ENCODE results near the gene CAT. TPM values are rescaled to one million over a fixed set of nuclear protein-coding genes. Genes with fewer than 3 reads are reported as not detected.

CAT gene
- polyA plus RNA-seq, 3 donors, result 122 to 432 (median 429) TPM

DNA sequence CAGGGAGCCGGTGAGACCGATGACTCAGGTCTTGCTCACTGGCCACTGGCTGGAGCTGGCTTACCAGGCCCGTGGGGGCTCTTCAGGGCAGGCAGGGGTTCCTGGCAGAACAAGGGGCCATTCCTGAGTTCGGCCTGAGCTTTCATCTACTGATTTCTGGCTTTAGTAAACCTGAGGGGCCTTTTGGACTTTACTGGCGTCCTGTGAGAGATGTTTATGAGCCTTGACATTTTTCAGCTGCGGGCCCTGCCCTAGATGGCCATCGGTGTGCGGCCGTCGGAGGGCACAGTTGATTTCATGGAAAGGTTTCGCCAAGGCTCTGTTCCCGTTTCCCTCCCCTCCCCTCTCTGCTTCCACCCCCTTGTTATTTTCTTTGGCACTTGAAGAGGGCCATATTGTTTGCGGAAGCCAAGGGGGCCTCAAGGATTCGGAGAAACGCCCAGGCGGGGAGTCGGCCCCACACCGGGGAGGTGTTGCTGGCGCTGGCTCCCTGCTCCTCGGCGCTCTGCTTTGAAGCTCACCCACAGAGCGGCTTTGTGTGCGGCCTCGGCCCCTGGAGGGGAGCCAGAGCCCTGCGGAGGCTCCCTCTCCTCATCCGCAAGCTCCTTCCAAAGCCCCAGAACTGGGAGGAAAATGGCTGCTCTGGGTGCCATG, 57.1 kb downstream of the CAT start:
- no peak overlapping the region for H3K4me2 ChIP-seq (replicated peaks; ENCODE audit: extremely low read depth, low read length, poor library complexity, severe bottlenecking)
- H3K79me2 ChIP-seq (ENCODE audit: insufficient read depth, low read length), result no peaks in the 10 kb centered on the region
- TF ChIP-seq, protein P1, sequence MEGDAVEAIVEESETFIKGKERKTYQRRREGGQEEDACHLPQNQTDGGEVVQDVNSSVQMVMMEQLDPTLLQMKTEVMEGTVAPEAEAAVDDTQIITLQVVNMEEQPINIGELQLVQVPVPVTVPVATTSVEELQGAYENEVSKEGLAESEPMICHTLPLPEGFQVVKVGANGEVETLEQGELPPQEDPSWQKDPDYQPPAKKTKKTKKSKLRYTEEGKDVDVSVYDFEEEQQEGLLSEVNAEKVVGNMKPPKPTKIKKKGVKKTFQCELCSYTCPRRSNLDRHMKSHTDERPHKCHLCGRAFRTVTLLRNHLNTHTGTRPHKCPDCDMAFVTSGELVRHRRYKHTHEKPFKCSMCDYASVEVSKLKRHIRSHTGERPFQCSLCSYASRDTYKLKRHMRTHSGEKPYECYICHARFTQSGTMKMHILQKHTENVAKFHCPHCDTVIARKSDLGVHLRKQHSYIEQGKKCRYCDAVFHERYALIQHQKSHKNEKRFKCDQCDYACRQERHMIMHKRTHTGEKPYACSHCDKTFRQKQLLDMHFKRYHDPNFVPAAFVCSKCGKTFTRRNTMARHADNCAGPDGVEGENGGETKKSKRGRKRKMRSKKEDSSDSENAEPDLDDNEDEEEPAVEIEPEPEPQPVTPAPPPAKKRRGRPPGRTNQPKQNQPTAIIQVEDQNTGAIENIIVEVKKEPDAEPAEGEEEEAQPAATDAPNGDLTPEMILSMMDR (IDR thresholded peaks at IDR 0.05), result no peak
- H3K27ac Mint-ChIP-seq, result no peak overlapping the region
- peaks cover 0 to 1% (median 1%) of the 10 kb centered on the region in 3 donors for H3K27me3 Mint-ChIP-seq (ENCODE audit: low read depth in 3 of 3)
- WGBS (ENCODE audit: insufficient coverage), result 97% methylated on average over 19 of the region's 26 CpGs
- no peaks in the 10 kb centered on the region for H3K36me3 Mint-ChIP-seq
- intact Hi-C loops (cut with micrococcal nuclease), result loop anchor here in 1 of 2 donors (10.0 kb wide), 1 partner anchor 321 kb away; no protein-coding TSS in a partner anchor
- H3K4me1 Mint-ChIP-seq, result peaks cover 5% of the 10 kb centered on the region
- DNase-seq, result no peak
- H3K9ac ChIP-seq (ENCODE audit: insufficient read depth, low read length, poor library complexity, severe bottlenecking), result no peak overlapping the region
- H3K27ac ChIP-seq (ENCODE audit: low read depth in 1 of 2, low read length in 2 of 2), result no peak overlapping the region
- no peaks in the 10 kb centered on the region for H3K27me3 ChIP-seq (ENCODE audit: control insufficient read depth in 2 of 2, insufficient read depth in 2 of 2, low read length in 2 of 2)
- no peaks in the 10 kb centered on the region for H3K9me3 ChIP-seq (replicated peaks in 1 of 2; ENCODE audit: control insufficient read depth in 1 of 2, insufficient read depth in 1 of 2, low read length in 2 of 2)
- H3K4me3 Mint-ChIP-seq, result no peak overlapping the region
- no peaks in the 10 kb centered on the region for H3K36me3 ChIP-seq (replicated peaks in 1 of 2; ENCODE audit: control insufficient read depth in 1 of 2, insufficient read depth in 2 of 2, low read length in 2 of 2)
- no peaks in the 10 kb centered on the region for H4K20me1 ChIP-seq (ENCODE audit: insufficient read depth, low read length)
- peaks cover under 1% of the 10 kb centered on the region in 2 donors for H3K4me1 ChIP-seq (ENCODE audit: control insufficient read depth in 1 of 2, insufficient read depth in 2 of 2, low read length in 2 of 2)
- H3K9me3 Mint-ChIP-seq, result peaks cover 0 to 2% (median 0%) of the 10 kb centered on the region in 7 donors
- no peak overlapping the region for H3K4me3 ChIP-seq (replicated peaks in 1 of 3; ENCODE audit: low read depth in 2 of 3, low read length in 3 of 3)
- H2AFZ ChIP-seq (ENCODE audit: insufficient read depth, low read depth, low read length, poor library complexity, severe bottlenecking), result no peak overlapping the region

DNA sequence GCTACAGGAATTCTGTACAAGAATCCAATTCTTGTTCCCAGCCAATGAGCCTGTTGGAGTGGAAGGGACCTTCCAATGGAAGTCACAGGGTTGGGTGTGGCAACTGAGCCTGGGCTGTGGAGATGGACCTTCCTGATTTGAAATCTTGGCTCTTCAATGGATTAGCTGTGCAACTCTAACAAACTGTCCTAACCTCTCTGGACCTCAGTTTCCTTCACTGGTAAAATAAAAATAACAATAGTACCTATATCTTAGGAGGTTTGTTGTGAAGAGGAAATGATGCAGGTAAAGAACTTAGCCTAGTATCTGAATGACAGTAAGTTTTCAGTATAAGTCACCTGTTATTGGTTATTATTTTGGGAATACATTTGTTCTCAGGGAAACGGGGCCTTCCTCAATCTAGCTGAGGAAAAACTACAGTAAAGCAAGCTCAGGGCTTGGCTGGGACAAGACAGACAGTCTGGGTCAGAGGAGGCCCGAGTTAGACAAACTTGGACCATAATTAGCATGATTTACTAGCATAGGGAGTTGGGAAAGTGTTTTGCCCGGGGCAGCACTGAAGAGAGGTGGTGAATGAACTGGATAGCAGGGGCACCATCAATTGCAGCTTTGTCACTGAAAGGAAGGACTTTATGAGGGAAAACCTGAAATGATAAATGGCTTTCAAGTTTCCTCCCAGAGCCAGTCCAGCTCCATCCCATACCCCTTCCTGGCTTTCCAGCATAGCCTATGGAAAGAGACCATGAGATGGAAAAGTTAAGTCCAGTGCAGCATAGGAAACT, 61.2 kb downstream of the CAT start:
- Histone ChIP-seq H3K79me2 (ENCODE audit: insufficient read depth, low read length) (no peaks in the 10 kb centered on the region), H3K4me1 (ENCODE audit: control insufficient read depth in 1 of 2, insufficient read depth in 2 of 2, low read length in 2 of 2) (peaks cover 16 to 20% of the 10 kb centered on the region in 2 donors), H3K27ac (ENCODE audit: low read depth in 1 of 2, low read length in 2 of 2) (no peak overlapping the region), H4K20me1 (ENCODE audit: insufficient read depth, low read length) (no peaks in the 10 kb centered on the region), H2AFZ (ENCODE audit: insufficient read depth, low read depth, low read length, poor library complexity, severe bottlenecking) (no peak overlapping the region), H3K4me2 (replicated peaks; ENCODE audit: extremely low read depth, low read length, poor library complexity, severe bottlenecking) (no peak overlapping the region), H3K27me3 (ENCODE audit: control insufficient read depth in 2 of 2, insufficient read depth in 2 of 2, low read length in 2 of 2) (no peaks in the 10 kb centered on the region), H3K4me3 (replicated peaks in 1 of 3; ENCODE audit: low read depth in 2 of 3, low read length in 3 of 3) (no peak overlapping the region), H3K9ac (ENCODE audit: insufficient read depth, low read length, poor library complexity, severe bottlenecking) (no peak overlapping the region), H3K9me3 (replicated peaks in 1 of 2; ENCODE audit: control insufficient read depth in 1 of 2, insufficient read depth in 1 of 2, low read length in 2 of 2) (no peaks in the 10 kb centered on the region), H3K36me3 (replicated peaks in 1 of 2; ENCODE audit: control insufficient read depth in 1 of 2, insufficient read depth in 2 of 2, low read length in 2 of 2) (no peaks in the 10 kb centered on the region)
- H3K9me3 Mint-ChIP-seq, result peaks cover 0 to 2% (median 0%) of the 10 kb centered on the region in 7 donors
- TF ChIP-seq, protein P1 (IDR thresholded peaks at IDR 0.05), result no peak
- peaks cover 15% of the 10 kb centered on the region for H3K4me1 Mint-ChIP-seq
- H3K27ac Mint-ChIP-seq, result no peak overlapping the region
- intact Hi-C loops (cut with micrococcal nuclease), result loop anchor here in 1 of 2 donors (10.0 kb wide), 1 partner anchor 325 kb away; no protein-coding TSS in a partner anchor
- H3K4me3 Mint-ChIP-seq, result no peak overlapping the region
- peaks cover 0 to 3% (median 0%) of the 10 kb centered on the region in 3 donors for H3K27me3 Mint-ChIP-seq (ENCODE audit: low read depth in 3 of 3)
- H3K36me3 Mint-ChIP-seq, result no peaks in the 10 kb centered on the region
- 97% methylated on average over 3 of the region's 3 CpGs for WGBS (ENCODE audit: insufficient coverage)
- no peak for DNase-seq
